K562 (cell line): ENCODE results near the gene RHOV. TPM values are rescaled to one million over a fixed set of nuclear protein-coding genes. Genes with fewer than 3 reads are reported as not detected.

Experiments used
- C11orf30 ChIP-seq: fragments of 450-650 bp; IDR thresholded peaks from 2 replicates; pipeline ENCODE4 v1.6.1; 2016; ENCODE audit warnings: low read depth, mild to moderate bottlenecking
- CAMTA2 ChIP-seq: fragments of 250-450 bp; sonication (Bioruptor Pico); conservative IDR thresholded peaks from 2 replicates; pipeline ENCODE4 v1.5.1; 2022
- CBX2 ChIP-seq: fragments of 200-600 bp; sonication (generic); IDR thresholded peaks from one replicate; pipeline ENCODE4 v1.6.1; 2012; ENCODE audit warnings: mild to moderate bottlenecking, low read length, inconsistent platforms; ENCODE audit not compliant: insufficient read depth, poor library complexity, severe bottlenecking
- E2F6 ChIP-seq, 2 experiments: IDR thresholded peaks; 2 replicates each; pipeline ENCODE4 v1.6.1; 2011; ENCODE audit warnings: borderline replicate concordance in 1 of 2, control low read depth in 1 of 2, low read depth in 1 of 2, low read length in 1 of 2, mild to moderate bottlenecking in 1 of 2, mixed read lengths in 1 of 2, moderate library complexity in 1 of 2; ENCODE audit not compliant: insufficient read depth in 1 of 2, insufficient read length in 1 of 2, poor library complexity in 1 of 2, severe bottlenecking in 1 of 2; ENCODE audit errors: extremely low read depth in 1 of 2
- FIP1L1 ChIP-seq: fragments of 200-400 bp; formaldehyde crosslinking; IDR thresholded peaks from 2 replicates; pipeline ENCODE4 v1.6.1; 2018; ENCODE audit warnings: mild to moderate bottlenecking, low read depth, low read length; ENCODE audit not compliant: poor library complexity, severe bottlenecking
- FOXA1 ChIP-seq: fragments of 450-650 bp; IDR thresholded peaks from 2 replicates; pipeline ENCODE4 v1.6.1; 2016; ENCODE audit warnings: mild to moderate bottlenecking, borderline replicate concordance
- HNRNPK ChIP-seq: fragments of 200-400 bp; formaldehyde crosslinking; IDR thresholded peaks from one replicate; pipeline ENCODE4 v1.6.1; 2018; ENCODE audit warnings: mild to moderate bottlenecking, low read depth, low read length; ENCODE audit not compliant: poor library complexity, severe bottlenecking
- KLF6 ChIP-seq: fragments of 250-450 bp; sonication (Bioruptor Pico); IDR thresholded peaks from 2 replicates; pipeline ENCODE4 v1.4.0; 2020; ENCODE audit warnings: mild to moderate bottlenecking, moderate library complexity, borderline replicate concordance
- MBD2 ChIP-seq: sonication (generic); IDR thresholded peaks from 2 replicates; pipeline ENCODE4 v1.6.1; 2016; ENCODE audit warnings: low read depth, borderline replicate concordance
- NR2C2 ChIP-seq, 2 experiments: fragments of 200-800 bp in 1 of 2; sonication (Bioruptor generic) in 1 of 2; sonication (generic) in 1 of 2; formaldehyde crosslinking in 1 of 2; IDR thresholded peaks; 2 replicates each; pipeline versions ENCODE4 v1.6.1 to v1.8.0; 2016 to 2022; ENCODE audit warnings: mild to moderate bottlenecking in 1 of 2, missing compliant biosample characterization in 1 of 2, missing genetic modification characterization in 1 of 2, missing genetic modification reagents in 1 of 2
- NR3C1 ChIP-seq: sonication (generic); formaldehyde crosslinking; IDR thresholded peaks from 2 replicates; pipeline ENCODE4 v1.8.1; 2022; ENCODE audit warnings: missing genetic modification reagents
- PTBP1 ChIP-seq: fragments of 200-400 bp; formaldehyde crosslinking; IDR thresholded peaks from 2 replicates; pipeline ENCODE4 v1.6.1; 2017; ENCODE audit warnings: low read depth, low read length
- RBM34 ChIP-seq: fragments of 200-400 bp; formaldehyde crosslinking; IDR thresholded peaks from 2 replicates; pipeline ENCODE4 v1.6.1; 2018; ENCODE audit warnings: low read length, borderline replicate concordance; ENCODE audit not compliant: insufficient read depth
- SIX5 ChIP-seq, 2 experiments: IDR thresholded peaks; 2 replicates each; pipeline ENCODE4 v1.6.1; 2011; ENCODE audit warnings: low read length in 2 of 2, borderline replicate concordance in 1 of 2, low read depth in 1 of 2, mild to moderate bottlenecking in 1 of 2, moderate library complexity in 1 of 2; ENCODE audit not compliant: insufficient read depth in 1 of 2
- SP1 ChIP-seq: sonication (generic); formaldehyde crosslinking; IDR thresholded peaks from 2 replicates; pipeline ENCODE4 v1.8.1; 2022; ENCODE audit warnings: mild to moderate bottlenecking, missing genetic modification reagents
- STAT5A ChIP-seq: IDR thresholded peaks from 2 replicates; pipeline ENCODE4 v1.6.1; 2012; ENCODE audit warnings: low read length, inconsistent platforms, borderline replicate concordance
- ZBTB8A ChIP-seq: fragments of 450-650 bp; IDR thresholded peaks from 2 replicates; pipeline ENCODE4 v1.6.1; 2018; ENCODE audit warnings: mild to moderate bottlenecking, moderate library complexity; ENCODE audit not compliant: partially characterized antibody
- ZNF584 ChIP-seq: fragments of 200-800 bp; sonication (Bioruptor generic); IDR thresholded peaks from 2 replicates; pipeline ENCODE4 v1.6.1; 2016; ENCODE audit warnings: low read depth, mild to moderate bottlenecking, missing genetic modification characterization, missing compliant biosample characterization
- ZNF644 ChIP-seq: fragments of 200-800 bp; sonication (Bioruptor generic); IDR thresholded peaks from 2 replicates; pipeline ENCODE4 v1.6.1; 2016; ENCODE audit warnings: low read depth, missing genetic modification characterization, missing compliant biosample characterization
- polyA plus RNA-seq, 8 experiments: library from polyadenylated mRNA; depleted of rRNA in 4 of 8; stranded (reverse) in 5 of 8; unstranded in 3 of 8; fragments of >200 nt; fragmentation: Nextera tagmentation in 2 of 8; fragmentation: Illumina TruSeq in 1 of 8; extraction: Ambion mirVana in 2 of 8; extraction: Trizol in 1 of 8; gene quantifications; 2 replicates each; pipeline versions ENCODE4 v1.2.1 to v1.2.3, GENCODE V29; 2011 to 2014; ENCODE audit warnings: inconsistent platforms in 1 of 8, missing spikeins in 1 of 8
- total RNA-seq, 7 experiments: library from RNA; depleted of rRNA in 6 of 7; stranded (reverse); fragments of >200 nt in 6 of 7; fragmentation: Illumina TruSeq in 2 of 7; extraction: Trizol in 2 of 7; gene quantifications; 2 replicates each; pipeline versions ENCODE4 v1.2.1 to v1.2.3, GENCODE V29; 2011 to 2021; ENCODE audit warnings: low replicate concordance in 1 of 7
- TF ChIP-seq, protein P1 (sequence below): fragments of 250-450 bp; sonication (Bioruptor Pico); IDR thresholded peaks from 2 replicates; pipeline ENCODE4 v1.8.0; 2021; ENCODE audit warnings: borderline replicate concordance, mild to moderate bottlenecking, moderate library complexity; ENCODE audit not compliant: poor library complexity, severe bottlenecking
- TF ChIP-seq, protein P2 (sequence below), 3 experiments: IDR thresholded peaks in 2 of 3; conservative IDR thresholded peaks in 1 of 3; 2 replicates each; pipeline ENCODE4 v1.5.1; 2011 to 2012; ENCODE audit warnings: low read length in 3 of 3, mild to moderate bottlenecking in 3 of 3, control low read depth in 2 of 3, improper control_type of control experiment in 1 of 3, inconsistent platforms in 1 of 3, low read depth in 1 of 3, mixed read lengths in 1 of 3, moderate library complexity in 1 of 3; ENCODE audit not compliant: insufficient read depth in 2 of 3

RHOV gene
- total and polyA plus RNA-seq, 9 of the 15 experiments (the other 6 are each of a cell fraction or from before 2014, with no cell fraction given): 0.08 to 2.0 (median 1.1) TPM

DNA sequence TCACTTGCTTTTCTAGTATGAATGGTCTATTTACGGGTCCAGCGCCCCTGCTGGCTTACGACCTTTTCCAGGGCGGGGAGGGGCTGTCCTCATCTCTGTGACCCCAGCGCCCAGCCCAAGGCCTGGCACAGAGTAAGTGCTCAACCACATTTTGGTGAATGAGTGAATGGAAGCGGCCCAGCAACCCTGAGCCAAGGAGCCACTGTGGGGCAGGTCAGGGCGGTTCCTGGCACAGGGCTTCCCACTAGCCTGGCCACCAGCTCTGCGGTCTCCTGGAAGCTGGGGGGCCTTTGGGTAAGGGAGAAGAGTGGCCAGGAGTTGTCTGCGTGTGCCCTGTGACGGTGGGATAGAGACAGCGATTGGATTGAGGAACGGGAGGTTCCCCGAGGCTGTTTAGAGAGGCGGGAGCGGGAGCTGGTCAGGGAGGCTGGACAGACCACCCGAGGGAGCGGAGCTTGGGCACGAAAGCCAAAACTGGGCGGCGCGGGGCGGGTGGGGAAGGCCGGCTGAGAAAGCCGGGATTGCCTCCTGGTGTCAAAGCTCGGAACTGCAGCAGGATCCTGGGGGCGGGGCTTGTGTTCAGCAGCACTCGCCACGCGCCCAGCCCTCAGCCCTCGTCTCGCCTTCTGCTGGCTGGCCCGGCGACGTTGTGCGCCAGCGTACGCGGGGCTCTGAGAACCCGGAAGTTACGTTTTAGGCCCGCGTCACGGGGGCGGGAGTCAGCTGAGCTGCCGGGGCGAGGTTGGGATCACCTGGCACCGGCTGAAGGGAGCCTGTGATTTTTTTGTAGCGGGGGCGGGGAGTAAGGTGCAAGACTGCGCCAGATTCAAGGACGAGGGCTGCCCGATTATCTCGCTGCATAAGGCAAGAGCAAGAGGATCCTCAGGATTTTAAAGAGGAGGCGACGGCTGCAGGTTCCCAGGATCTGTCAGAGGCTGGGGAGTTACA, 20.0 kb upstream of the RHOV start, which contains the start of gene VPS18 (continued):
- TF ChIP-seq KLF6 (CRISPR knock-in tag) (0 out of 2 replicates have a peak, but pooled peaks have one; percentile 20), RBM34 (no peak), NR2C2 (CRISPR knock-in tag; IDR thresholded peaks at IDR 0.05) (no peak), NR2C2 (tag; IDR thresholded peaks at IDR 0.05) (peak; percentile 89), STAT5A (no peak), SP1 (CRISPR knock-in tag) (peak; percentile 85), CBX2 (no peak), MBD2 (0 out of 2 replicates have a peak, but pooled peaks have one; percentile 42), E2F6 (IDR thresholded peaks at IDR 0.05; ENCODE audit: borderline replicate concordance in 1 of 2, extremely low read depth in 1 of 2, insufficient read depth in 1 of 2, insufficient read length in 1 of 2, low read depth in 1 of 2, low read length in 1 of 2, poor library complexity in 1 of 2, severe bottlenecking in 1 of 2) (peak; percentile 90 to 95), HNRNPK (no peak), FIP1L1 (no peak), C11orf30 (peak; percentile 89), NR3C1 (no peak), CAMTA2 (no peak), FOXA1 (no peak), SIX5 (IDR thresholded peaks at IDR 0.05; ENCODE audit: borderline replicate concordance in 1 of 2, insufficient read depth in 1 of 2, low read depth in 1 of 2, low read length in 2 of 2) (no peak), PTBP1 (no peak), ZNF584 (CRISPR knock-in tag) (0 out of 2 replicates have a peak, but pooled peaks have one; percentile 31), ZBTB8A (no peak), ZNF644 (tag) (no peak)
- TF ChIP-seq, protein P1, sequence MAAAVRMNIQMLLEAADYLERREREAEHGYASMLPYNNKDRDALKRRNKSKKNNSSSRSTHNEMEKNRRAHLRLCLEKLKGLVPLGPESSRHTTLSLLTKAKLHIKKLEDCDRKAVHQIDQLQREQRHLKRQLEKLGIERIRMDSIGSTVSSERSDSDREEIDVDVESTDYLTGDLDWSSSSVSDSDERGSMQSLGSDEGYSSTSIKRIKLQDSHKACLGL (CRISPR knock-in tag): peak; percentile 43
- TF ChIP-seq, protein P2, sequence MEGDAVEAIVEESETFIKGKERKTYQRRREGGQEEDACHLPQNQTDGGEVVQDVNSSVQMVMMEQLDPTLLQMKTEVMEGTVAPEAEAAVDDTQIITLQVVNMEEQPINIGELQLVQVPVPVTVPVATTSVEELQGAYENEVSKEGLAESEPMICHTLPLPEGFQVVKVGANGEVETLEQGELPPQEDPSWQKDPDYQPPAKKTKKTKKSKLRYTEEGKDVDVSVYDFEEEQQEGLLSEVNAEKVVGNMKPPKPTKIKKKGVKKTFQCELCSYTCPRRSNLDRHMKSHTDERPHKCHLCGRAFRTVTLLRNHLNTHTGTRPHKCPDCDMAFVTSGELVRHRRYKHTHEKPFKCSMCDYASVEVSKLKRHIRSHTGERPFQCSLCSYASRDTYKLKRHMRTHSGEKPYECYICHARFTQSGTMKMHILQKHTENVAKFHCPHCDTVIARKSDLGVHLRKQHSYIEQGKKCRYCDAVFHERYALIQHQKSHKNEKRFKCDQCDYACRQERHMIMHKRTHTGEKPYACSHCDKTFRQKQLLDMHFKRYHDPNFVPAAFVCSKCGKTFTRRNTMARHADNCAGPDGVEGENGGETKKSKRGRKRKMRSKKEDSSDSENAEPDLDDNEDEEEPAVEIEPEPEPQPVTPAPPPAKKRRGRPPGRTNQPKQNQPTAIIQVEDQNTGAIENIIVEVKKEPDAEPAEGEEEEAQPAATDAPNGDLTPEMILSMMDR (IDR thresholded peaks at IDR 0.05 in 2 of 3, conservative IDR thresholded peaks at IDR 0.05 in 1 of 3; ENCODE audit: insufficient read depth in 2 of 3, low read depth in 1 of 3, low read length in 3 of 3): peak; percentile 89 to 96 (median 95)
